HG02571 (cell line): Measurements from ENCODE around the gene NAT14.
"Not testable (repeated sequence)": the region's sequence is repeated elsewhere in the genome, so short reads cannot be mapped to it uniquely, and the experiment has no call there.

Experiments
- ATAC-seq: cut with Tn5 transposase; IDR thresholded peaks from one replicate; pipeline ENCODE4 v1.9.1; 2021; ENCODE audit warnings: mild to moderate bottlenecking, moderate library complexity; ENCODE audit not compliant: unreplicated experiment

NAT14 gene

GRCh38 chr19:55534280-55534679 lies 49.3 kb downstream of the NAT14 start:
- not testable (repeated sequence) for ATAC-seq

GRCh38 chr19:55535173-55535964 lies 50.4 kb downstream of the NAT14 start:
- ATAC-seq, result no peak

GRCh38 chr19:55535965-55536350 lies 51.0 kb downstream of the NAT14 start:
- ATAC-seq, result no peak

- ATAC-seq, result no peak
Observed at GRCh38 chr19:55536366-55536765, 51.4 kb downstream of the NAT14 start.
